Activated CD8-positive, alpha-beta memory T cell treated with anti-CD3 and anti-CD28 coated beads, Interleukin-2, amount 10 ng/mL, durations not matched to agents 7 days and 5 days (primary cell): Measurements from ENCODE around the gene DACT1. TPM values are rescaled to one million over a fixed set of nuclear protein-coding genes. Genes with fewer than 3 reads are reported as not detected.

Experiments used
- ATAC-seq: fragments of 150-1000 bp; cut with Tn5 transposase; one replicate; pipeline ENCODE4 v1.10.0; 2021; ENCODE audit warnings: moderate library complexity
- CTCF ChIA-PET: fragments of 350-600 bp; sonication (Branson Sonifier 250); formaldehyde crosslinking; loops from one replicate; lab custom pipeline; 2021; ENCODE audit warnings: antibody characterized with exemption; lab: Charles Lee
- DNase-seq: peaks from one replicate; pipeline ENCODE4 v3.0.0-alpha.2; 2020
- H3K27ac Mint-ChIP-seq: one replicate; pipeline ENCODE4 v1.8.0; 2021; ENCODE audit warnings: mild to moderate bottlenecking, mixed read lengths
- H3K27me3 Mint-ChIP-seq: one replicate; pipeline ENCODE4 v1.8.0; 2021; ENCODE audit warnings: mixed read lengths
- H3K36me3 Mint-ChIP-seq: one replicate; pipeline ENCODE4 v1.8.0; 2021; ENCODE audit warnings: mild to moderate bottlenecking, mixed read lengths
- H3K4me1 Mint-ChIP-seq: one replicate; pipeline ENCODE4 v1.8.0; 2021; ENCODE audit warnings: mixed read lengths
- H3K4me3 Mint-ChIP-seq: one replicate; pipeline ENCODE4 v1.8.0; 2021; ENCODE audit warnings: mild to moderate bottlenecking, moderate library complexity, mixed read lengths
- H3K9me3 Mint-ChIP-seq: one replicate; pipeline ENCODE4 v1.8.0; 2022; ENCODE audit warnings: low read depth, mixed read lengths
- total RNA-seq, 2 experiments: library from RNA; stranded (reverse); gene quantifications; one replicate each; pipeline ENCODE4 v1.2.3, GENCODE V29; 2021

The DACT1 gene
- total RNA-seq, 2 experiments from 2014 or later: 0.21 TPM; not detected in 1

DNA sequence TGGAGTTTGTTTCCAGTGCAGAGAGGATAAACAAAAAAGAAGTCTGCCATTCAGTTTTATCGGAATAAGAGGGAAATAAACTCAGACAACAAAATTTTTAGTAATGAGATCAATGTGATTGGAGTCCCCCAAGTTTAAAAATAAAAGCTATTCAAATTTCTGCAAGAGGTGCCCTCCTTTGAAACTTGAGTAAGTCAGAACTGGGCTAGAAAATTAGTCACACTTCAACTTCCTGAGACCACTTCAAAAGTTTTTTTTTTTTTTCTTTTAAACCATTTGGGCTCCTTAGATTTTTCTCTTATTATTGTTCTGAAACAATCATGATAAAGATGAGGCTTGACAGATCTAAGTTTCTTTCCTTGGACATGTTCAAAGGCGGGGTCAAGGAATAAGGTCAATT is 3.2 kb downstream of the DACT1 start:
- ATAC-seq: no peak
- no peak for DNase-seq
- Mint-ChIP-seq H3K4me3 (no peak overlapping the region), H3K9me3 (no peaks in the 10 kb centered on the region), H3K36me3 (no peaks in the 10 kb centered on the region), H3K27ac (no peak overlapping the region), H3K4me1 (peaks cover 13% of the 10 kb centered on the region), H3K27me3 (peaks cover 55% of the 10 kb centered on the region)
- CTCF ChIA-PET: interaction anchor here (1.6 kb wide), 1 partner anchor 140 kb away, joined by 6 read pairs; no protein-coding TSS in a partner anchor

DNA sequence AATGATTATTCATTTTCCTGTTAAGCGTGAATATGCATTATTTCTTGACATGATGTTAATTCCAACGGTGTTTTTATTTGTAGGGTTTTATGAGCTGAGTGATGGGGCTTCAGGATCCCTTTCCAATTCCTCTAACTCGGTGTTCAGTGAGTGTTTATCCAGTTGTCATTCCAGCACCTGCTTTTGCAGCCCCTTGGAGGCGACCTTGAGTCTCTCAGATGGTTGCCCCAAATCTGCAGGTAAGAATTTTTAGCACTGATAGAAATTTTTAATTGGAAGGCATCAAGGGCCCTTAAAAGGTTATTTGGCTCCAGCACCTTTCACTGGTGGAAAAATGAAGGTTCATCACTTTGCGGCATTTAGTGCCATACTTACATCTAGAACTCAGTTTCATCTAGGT is 3.7 kb downstream of the DACT1 start:
- Mint-ChIP-seq H3K36me3 (no peaks in the 10 kb centered on the region), H3K27ac (no peak overlapping the region), H3K9me3 (no peaks in the 10 kb centered on the region), H3K4me1 (peaks cover 13% of the 10 kb centered on the region), H3K4me3 (no peak overlapping the region), H3K27me3 (peaks cover 50% of the 10 kb centered on the region)
- CTCF ChIA-PET: interaction anchor here (1.6 kb wide), 1 partner anchor 141 kb away, joined by 6 read pairs; no protein-coding TSS in a partner anchor
- ATAC-seq: no peak
- no peak for DNase-seq

DNA sequence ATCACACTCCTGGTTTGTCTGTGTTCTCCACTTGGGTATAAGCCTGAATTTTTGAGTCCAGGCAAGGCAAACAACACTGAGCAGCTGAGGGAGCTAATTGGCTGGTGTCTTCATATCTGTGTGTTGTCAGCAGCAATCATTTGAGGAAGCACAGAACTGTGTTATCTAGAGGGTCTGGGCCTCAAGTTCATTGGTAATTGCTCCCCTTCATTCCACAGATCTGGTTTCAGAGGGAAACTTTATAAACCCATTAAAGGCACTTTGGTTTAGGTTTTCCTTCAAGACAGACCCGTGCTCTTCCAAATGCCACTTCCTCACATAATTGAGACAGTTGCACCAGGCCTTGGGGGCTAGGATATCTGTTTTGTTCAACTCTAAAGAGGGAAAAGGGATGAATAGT is 5.6 kb downstream of the DACT1 start:
- no peak overlapping the region for H3K4me3 Mint-ChIP-seq
- peaks cover 8% of the 10 kb centered on the region for H3K4me1 Mint-ChIP-seq
- ATAC-seq (no peak), DNase-seq (no peak)
- peaks cover 37% of the 10 kb centered on the region for H3K27me3 Mint-ChIP-seq
- H3K9me3 Mint-ChIP-seq: no peaks in the 10 kb centered on the region
- H3K27ac Mint-ChIP-seq: no peak overlapping the region
- H3K36me3 Mint-ChIP-seq: no peaks in the 10 kb centered on the region
- CTCF ChIA-PET: no interaction called here

DNA sequence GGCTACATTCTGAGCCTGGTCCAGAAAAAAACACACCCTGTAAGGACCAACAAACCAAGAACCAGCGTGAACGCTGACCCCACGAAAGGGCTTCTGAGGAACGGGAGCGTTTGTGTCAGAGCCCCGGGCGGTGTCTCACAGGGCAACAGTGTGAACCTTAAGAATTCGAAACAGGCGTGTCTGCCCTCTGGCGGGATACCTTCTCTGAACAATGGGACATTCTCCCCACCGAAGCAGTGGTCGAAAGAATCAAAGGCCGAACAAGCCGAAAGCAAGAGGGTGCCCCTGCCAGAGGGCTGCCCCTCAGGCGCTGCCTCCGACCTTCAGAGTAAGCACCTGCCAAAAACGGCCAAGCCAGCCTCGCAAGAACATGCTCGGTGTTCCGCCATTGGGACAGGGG is 7.9 kb downstream of the DACT1 start:
- DNase-seq: no peak
- Mint-ChIP-seq H3K9me3 (no peaks in the 10 kb centered on the region), H3K27ac (no peak overlapping the region), H3K27me3 (peaks cover 15% of the 10 kb centered on the region), H3K4me3 (no peak overlapping the region), H3K4me1 (no peaks in the 10 kb centered on the region), H3K36me3 (no peaks in the 10 kb centered on the region)
- no peak for ATAC-seq
- CTCF ChIA-PET: no interaction called here

DNA sequence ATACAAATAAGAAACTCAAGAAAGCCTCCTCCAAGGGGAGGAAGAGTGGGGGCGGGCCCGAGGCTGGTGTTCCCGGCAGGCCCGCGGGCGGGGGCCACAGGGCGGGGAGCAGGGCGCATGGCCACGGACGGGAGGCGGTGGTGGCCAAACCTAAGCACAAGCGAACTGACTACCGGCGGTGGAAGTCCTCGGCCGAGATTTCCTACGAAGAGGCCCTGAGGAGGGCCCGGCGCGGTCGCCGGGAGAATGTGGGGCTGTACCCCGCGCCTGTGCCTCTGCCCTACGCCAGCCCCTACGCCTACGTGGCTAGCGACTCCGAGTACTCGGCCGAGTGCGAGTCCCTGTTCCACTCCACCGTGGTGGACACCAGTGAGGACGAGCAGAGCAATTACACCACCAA is 8.7 kb downstream of the DACT1 start:
- H3K4me1 Mint-ChIP-seq: no peaks in the 10 kb centered on the region
- DNase-seq (no peak), ATAC-seq (no peak)
- peaks cover 6% of the 10 kb centered on the region for H3K27me3 Mint-ChIP-seq
- H3K4me3 Mint-ChIP-seq: no peak overlapping the region
- no peak overlapping the region for H3K27ac Mint-ChIP-seq
- CTCF ChIA-PET: no interaction called here
- H3K9me3 Mint-ChIP-seq: no peaks in the 10 kb centered on the region
- no peaks in the 10 kb centered on the region for H3K36me3 Mint-ChIP-seq

DNA sequence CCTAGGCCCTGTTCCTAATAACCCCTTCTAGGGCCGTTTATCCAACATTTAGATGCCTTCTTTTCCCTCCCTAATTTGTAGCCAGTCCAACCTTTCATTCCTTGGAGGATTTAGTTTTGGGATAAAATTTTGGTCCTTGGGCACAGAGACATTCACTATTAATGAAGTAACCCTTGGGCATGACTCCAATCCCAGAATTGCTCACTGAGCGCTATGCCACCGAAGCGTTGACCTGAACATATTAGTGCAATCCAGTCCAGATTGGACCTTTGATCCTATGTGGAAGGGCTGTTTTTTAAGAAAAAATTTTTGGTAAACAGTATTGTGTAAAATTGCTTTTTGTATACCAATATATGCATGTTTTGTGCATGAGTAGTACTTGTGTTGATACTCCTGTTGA is 10.0 kb downstream of the DACT1 start:
- DNase-seq (no peak), ATAC-seq (no peak)
- Mint-ChIP-seq H3K27me3 (no peaks in the 10 kb centered on the region), H3K36me3 (no peaks in the 10 kb centered on the region), H3K27ac (no peak overlapping the region), H3K4me1 (no peaks in the 10 kb centered on the region), H3K4me3 (no peak overlapping the region), H3K9me3 (no peaks in the 10 kb centered on the region)
- CTCF ChIA-PET: no interaction called here

DNA sequence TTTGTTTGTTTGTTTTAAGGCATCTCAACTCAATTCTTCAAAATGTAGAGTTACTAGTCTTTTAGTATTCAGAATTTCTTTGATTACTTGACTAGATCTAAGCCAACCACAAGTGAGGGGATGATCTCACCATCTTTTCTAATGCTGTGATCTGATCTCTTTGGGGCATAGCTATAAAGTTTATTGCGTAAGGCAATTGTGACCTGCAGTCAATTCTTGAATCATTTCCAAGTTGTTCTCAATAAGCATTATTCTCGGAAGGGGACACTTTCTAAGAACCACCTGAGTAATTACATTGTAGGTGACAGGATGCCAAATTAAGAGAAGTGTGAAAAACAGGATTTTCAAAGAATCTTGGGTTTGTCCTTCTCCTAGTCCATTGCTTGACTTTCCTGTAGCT is 13.1 kb downstream of the DACT1 start:
- no peak for ATAC-seq
- Mint-ChIP-seq H3K36me3 (no peaks in the 10 kb centered on the region), H3K4me1 (no peaks in the 10 kb centered on the region), H3K4me3 (no peak overlapping the region), H3K9me3 (no peaks in the 10 kb centered on the region), H3K27me3 (peaks cover 10% of the 10 kb centered on the region), H3K27ac (no peak overlapping the region)
- no peak for DNase-seq
- CTCF ChIA-PET: no interaction called here

DNA sequence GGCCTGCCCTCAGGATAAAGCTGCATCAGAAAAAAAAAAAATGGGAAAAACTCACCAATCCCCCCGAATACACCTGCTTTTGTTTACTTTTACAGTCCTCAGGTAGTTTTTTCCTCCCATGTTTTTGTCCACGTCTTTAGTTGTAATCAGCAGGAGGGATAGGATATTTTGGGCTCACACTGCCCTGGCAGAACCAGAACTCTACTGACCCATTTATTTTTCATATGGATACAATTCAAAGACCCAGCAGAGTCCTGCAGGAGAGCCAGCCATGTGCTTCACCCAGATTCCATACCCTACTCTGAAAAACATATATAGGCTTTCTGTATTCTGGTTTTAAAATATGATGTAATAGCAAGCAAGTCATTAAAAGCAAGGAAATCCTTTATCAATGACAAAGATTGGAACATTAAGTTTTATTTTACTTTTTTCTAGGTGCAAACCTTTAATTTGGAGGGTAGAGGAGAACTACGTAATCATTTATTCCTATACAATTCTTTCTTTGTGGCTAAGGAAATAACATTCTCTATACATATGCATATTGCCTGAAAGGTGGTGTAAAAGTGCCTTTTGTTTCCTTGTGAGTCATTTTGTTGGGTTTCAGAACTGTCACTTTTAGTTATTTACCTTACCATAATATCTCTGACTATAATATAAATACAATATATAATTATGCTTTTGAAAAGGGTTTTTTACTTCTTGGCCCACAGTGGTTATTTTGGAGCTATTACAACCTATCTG is 19.1 kb downstream of the DACT1 start:
- Mint-ChIP-seq H3K4me1 (no peaks in the 10 kb centered on the region), H3K9me3 (no peaks in the 10 kb centered on the region), H3K27ac (no peak overlapping the region), H3K36me3 (no peaks in the 10 kb centered on the region), H3K27me3 (peaks cover 10% of the 10 kb centered on the region), H3K4me3 (no peak overlapping the region)
- DNase-seq (no peak), ATAC-seq (no peak)
- CTCF ChIA-PET: no interaction called here

DNA sequence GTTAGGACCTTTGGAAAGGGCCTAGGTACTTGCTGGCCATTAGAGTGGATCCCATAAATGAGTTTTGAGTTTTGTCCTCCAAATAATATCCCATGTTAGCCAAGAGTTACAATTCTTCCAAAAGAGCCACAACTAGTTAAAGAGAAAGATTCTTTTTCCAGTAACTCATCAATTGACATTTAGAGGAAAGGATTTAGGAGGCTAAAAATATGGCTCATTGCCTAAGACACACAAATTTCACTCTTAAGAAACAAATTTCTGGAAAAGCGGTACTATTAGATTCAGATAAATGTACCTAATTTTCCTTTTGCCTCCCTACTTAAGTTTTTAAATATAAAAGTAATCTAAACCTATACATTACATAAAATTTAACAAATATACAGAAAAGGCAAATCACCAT is 21.3 kb downstream of the DACT1 start:
- peaks cover 11% of the 10 kb centered on the region for H3K27me3 Mint-ChIP-seq
- H3K36me3 Mint-ChIP-seq: no peaks in the 10 kb centered on the region
- no peaks in the 10 kb centered on the region for H3K9me3 Mint-ChIP-seq
- no peak for DNase-seq
- H3K27ac Mint-ChIP-seq: no peak overlapping the region
- no peak overlapping the region for H3K4me3 Mint-ChIP-seq
- ATAC-seq: no peak
- CTCF ChIA-PET: no interaction called here
- H3K4me1 Mint-ChIP-seq: no peaks in the 10 kb centered on the region

DNA sequence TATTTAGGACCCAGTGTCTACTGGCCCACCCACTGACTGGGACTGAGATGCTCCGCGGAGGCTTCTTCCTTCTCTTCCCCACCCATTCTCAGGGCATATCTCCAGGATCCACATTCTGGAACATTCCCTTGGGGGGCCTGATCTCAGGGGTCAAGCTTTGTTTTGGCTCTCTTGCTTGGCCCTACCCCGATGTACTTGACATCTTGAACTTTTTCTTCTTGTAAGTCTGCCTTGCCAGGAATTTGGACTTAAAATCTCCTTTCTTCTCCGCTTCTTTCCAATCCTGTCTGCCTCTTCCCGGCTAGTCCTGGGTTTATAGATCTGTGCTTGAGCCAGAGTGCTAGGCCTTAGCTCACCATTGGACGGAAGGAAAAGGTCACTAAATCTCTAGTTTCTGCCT is 22.1 kb downstream of the DACT1 start:
- DNase-seq (no peak), ATAC-seq (no peak)
- CTCF ChIA-PET: no interaction called here
- no peaks in the 10 kb centered on the region for H3K36me3 Mint-ChIP-seq
- H3K4me3 Mint-ChIP-seq: no peak overlapping the region
- H3K4me1 Mint-ChIP-seq: no peaks in the 10 kb centered on the region
- H3K9me3 Mint-ChIP-seq: no peaks in the 10 kb centered on the region
- H3K27me3 Mint-ChIP-seq: peaks cover 13% of the 10 kb centered on the region
- H3K27ac Mint-ChIP-seq: no peak overlapping the region

DNA sequence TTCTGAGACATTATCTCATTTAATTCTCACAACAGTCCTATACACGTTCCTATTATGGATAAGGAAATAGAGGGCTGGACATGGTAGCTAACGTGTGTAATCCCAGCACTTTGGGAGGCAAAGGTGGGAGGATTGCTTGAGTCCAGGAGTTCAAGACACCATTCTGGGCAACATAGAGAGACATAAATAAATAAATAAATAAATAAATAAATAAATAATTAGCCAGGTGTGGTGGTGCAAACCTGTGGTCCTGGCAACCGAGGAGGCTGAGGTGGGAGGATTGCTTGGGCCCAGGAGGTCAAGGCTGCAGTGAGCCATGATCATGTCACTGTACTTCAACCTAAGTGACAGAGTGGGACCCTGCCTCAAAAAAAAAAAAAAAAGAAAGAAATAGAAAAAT is 22.6 kb downstream of the DACT1 start:
- H3K4me3 Mint-ChIP-seq: no peak overlapping the region
- DNase-seq (no peak), ATAC-seq (no peak)
- peaks cover 13% of the 10 kb centered on the region for H3K27me3 Mint-ChIP-seq
- CTCF ChIA-PET: no interaction called here
- H3K4me1 Mint-ChIP-seq: no peaks in the 10 kb centered on the region
- no peaks in the 10 kb centered on the region for H3K36me3 Mint-ChIP-seq
- H3K27ac Mint-ChIP-seq: no peak overlapping the region
- H3K9me3 Mint-ChIP-seq: no peaks in the 10 kb centered on the region

DNA sequence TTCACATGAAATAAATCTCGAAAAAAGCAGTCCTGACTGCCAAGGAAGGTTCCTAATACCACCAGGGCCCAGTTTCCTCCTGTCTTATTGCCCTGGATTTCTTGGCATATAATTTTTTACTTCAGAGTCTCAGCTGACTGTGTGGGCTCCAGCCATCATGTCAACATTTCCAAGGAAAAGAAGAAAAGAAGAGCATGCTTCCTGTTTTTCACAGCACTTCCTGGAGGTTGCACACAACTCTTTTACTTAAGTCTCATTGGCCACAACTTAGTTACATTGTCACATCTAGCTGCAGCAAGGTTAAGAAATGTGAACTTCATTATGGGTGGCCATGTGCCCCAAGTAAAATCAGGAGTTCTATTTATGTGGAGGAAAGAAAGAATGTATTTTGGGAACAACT is 24.3 kb downstream of the DACT1 start:
- H3K4me1 Mint-ChIP-seq: no peaks in the 10 kb centered on the region
- no peaks in the 10 kb centered on the region for H3K9me3 Mint-ChIP-seq
- no peaks in the 10 kb centered on the region for H3K36me3 Mint-ChIP-seq
- H3K4me3 Mint-ChIP-seq: no peak overlapping the region
- ATAC-seq (no peak), DNase-seq (no peak)
- H3K27me3 Mint-ChIP-seq: peaks cover 17% of the 10 kb centered on the region
- no peak overlapping the region for H3K27ac Mint-ChIP-seq
- CTCF ChIA-PET: no interaction called here

DNA sequence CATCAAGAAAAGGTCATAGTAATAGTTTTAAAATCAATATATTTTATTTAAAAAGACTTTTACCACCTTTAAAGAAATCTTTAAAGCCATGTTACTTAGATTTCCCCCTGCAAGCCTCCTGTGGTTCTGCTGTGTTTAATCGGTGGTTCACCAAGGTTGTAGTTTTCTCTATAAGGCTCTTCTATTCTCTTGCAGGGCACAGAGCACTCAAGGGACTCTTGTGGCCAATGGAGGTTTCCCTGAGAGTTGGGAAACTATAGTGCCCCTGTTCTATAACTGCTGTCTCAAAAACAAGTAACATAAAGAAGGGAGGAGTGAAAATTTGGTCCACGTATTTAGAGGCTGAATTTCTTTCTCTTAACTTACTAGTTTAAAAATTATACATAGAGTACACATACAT is 25.0 kb downstream of the DACT1 start:
- Mint-ChIP-seq H3K4me3 (no peak overlapping the region), H3K36me3 (no peaks in the 10 kb centered on the region), H3K9me3 (no peaks in the 10 kb centered on the region), H3K27me3 (peaks cover 23% of the 10 kb centered on the region), H3K27ac (no peak overlapping the region), H3K4me1 (no peaks in the 10 kb centered on the region)
- CTCF ChIA-PET: no interaction called here
- DNase-seq (no peak), ATAC-seq (no peak)

DNA sequence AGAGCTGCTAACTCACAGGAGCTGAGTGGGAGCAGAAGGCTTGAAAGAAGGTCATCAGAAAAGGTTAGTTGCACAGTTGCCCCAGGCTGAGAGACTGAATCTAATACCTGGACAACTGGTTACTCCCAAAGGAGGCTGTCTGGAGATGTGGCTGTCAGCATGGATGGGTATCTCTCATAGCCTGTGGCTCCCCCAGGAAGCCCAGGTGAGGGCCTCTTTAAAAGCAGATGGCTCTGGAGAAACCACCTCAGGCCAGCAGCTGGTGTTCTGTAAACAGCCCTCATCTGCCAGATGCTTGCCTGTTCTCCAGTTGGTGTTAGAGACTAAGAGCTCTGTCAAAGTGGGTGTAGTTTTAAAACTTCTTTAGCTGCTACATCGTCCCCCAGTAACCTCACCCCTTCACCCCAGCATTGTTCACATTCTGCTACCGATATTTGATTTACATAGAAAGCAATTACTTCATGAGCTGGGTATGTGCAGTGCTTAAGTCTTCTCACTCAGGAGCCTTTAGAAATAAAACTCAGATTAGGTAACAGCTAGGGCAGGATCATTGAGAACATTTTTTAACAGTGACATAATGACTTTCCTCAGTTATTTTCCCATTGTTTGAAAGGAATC is 25.8 kb downstream of the DACT1 start:
- no peaks in the 10 kb centered on the region for H3K9me3 Mint-ChIP-seq
- H3K4me3 Mint-ChIP-seq: no peak overlapping the region
- no peak for DNase-seq
- no peaks in the 10 kb centered on the region for H3K4me1 Mint-ChIP-seq
- no peak overlapping the region for H3K27ac Mint-ChIP-seq
- ATAC-seq: no peak
- no peaks in the 10 kb centered on the region for H3K36me3 Mint-ChIP-seq
- H3K27me3 Mint-ChIP-seq: peaks cover 30% of the 10 kb centered on the region
- CTCF ChIA-PET: interaction anchor here (1.3 kb wide), 1 partner anchor 43 kb away, joined by 3 read pairs; no protein-coding TSS in a partner anchor
